VCaP (cell line): ENCODE data around the gene RALGDS.
"Not testable (repeated sequence)": the region's sequence is repeated elsewhere in the genome, so short reads cannot be mapped to it uniquely, and the experiment has no call there.

Experiments
- H3K27ac ChIP-seq: fragments of 450-650 bp; 2 replicates; pipeline ENCODE4 v1.5.1; 2017
- TF ChIP-seq, protein P1 (sequence below): fragments of 450-650 bp; conservative IDR thresholded peaks from 2 replicates; pipeline ENCODE4 v1.5.1; 2017; ENCODE audit warnings: mild to moderate bottlenecking, moderate library complexity

RALGDS gene

DNA sequence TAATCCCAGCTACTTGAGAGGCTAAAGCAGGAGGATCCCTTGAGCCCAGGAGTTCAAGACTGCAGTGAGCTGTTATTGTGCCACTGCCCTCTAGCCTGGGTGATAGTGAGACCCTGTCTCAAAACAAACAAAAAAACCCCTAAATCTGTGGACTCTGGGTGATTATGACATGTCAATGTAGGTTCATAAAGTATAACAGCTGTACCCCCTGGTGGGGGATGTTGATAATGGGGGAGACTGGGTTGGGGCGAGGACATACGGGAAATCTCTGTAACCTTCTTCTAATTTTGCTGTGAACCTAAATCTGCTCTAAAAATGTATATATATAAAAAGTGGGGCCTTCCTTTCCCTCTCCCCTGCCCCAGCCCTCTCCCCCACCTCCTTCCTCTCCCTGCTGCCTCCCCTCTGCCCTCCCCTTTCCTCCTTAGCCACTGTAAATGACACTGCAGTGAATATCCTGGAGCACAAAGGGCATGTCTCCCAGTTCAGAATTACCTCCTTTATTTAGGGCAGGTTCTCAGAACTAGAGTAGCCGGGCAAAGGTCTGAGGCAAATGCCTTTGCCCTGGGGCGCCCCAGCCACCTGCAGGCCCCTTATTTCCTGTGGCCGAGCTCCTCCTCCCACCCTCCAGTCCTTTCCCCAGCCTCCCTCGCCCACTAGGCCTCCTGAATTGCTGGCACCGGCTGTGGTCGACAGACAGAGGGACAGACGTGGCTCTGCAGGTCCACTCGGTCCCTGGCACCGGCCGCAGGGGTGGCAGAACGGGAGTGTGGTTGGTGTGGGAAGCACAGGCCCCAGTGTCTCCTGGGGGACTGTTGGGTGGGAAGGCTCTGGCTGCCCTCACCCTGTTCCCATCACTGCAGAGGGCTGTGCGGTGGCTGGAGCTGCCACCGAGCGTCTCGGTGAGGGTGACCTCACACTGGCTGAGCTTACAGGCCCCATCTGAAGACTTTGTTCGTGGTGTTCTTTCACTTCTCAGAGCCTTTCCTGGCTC lies 40.0 kb downstream of the RALGDS start:
- H3K27ac ChIP-seq = not testable (repeated sequence)

DNA sequence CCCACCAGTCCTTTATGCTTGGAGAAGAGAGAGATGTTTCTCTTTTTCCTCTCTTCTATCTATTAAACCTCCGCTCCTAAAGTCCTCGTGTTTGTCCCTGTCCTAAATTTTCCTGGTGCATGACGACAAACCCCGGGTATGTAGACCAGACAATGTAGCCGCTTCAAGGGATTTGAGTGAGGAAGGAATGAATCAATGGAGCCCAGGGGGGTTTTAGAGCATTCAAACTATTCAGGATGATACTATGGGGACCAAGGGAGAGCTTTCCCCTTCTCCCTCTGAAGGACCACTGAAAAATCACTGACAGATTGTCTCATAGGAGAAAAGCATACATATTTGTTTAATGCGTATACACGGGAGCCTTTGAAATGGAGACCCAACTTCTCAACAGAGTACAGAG lies 40.9 kb downstream of the RALGDS start:
- TF ChIP-seq, protein P1, sequence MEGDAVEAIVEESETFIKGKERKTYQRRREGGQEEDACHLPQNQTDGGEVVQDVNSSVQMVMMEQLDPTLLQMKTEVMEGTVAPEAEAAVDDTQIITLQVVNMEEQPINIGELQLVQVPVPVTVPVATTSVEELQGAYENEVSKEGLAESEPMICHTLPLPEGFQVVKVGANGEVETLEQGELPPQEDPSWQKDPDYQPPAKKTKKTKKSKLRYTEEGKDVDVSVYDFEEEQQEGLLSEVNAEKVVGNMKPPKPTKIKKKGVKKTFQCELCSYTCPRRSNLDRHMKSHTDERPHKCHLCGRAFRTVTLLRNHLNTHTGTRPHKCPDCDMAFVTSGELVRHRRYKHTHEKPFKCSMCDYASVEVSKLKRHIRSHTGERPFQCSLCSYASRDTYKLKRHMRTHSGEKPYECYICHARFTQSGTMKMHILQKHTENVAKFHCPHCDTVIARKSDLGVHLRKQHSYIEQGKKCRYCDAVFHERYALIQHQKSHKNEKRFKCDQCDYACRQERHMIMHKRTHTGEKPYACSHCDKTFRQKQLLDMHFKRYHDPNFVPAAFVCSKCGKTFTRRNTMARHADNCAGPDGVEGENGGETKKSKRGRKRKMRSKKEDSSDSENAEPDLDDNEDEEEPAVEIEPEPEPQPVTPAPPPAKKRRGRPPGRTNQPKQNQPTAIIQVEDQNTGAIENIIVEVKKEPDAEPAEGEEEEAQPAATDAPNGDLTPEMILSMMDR = no peak
- no peak overlapping the region for H3K27ac ChIP-seq

DNA sequence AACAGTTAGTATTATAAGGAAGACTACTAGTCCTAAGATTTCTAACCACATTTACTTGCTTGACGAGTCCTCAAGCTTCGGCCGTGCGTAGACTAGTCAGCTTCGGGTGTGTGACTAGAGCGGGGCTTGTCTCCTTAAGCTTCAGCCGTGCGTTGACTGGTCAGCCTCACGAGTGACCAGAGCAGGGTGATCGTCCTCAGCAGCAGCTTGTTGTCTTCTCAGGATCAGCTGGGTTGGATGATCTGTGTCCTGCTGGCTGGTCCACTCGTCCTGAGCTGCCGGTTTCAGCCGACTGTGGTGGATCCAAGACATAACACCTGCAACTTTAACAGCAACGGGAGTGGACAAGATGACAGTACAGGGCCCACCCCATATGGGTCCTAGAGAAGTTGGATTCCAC lies 42.6 kb downstream of the RALGDS start:
- no peak overlapping the region for H3K27ac ChIP-seq
- TF ChIP-seq, protein P1 = no peak

DNA sequence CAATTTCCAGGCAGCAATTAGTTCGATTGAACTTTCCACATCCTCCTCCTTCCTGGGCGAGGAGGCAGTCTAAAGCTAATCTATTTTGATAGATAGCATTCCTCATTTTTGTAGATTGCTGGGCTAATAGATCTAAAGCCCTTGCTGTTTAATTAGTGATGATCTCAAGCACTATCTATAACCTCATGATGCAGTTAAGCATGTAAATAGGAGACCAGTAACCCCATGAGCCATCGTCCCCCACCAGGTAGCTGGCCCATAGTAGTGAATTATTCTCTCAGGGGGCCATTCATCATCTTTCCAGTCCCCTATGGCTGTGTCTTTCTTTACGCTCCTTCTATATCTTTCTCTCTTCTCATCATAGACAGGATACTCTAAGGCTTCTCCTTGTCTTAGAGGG lies 44.3 kb downstream of the RALGDS start:
- TF ChIP-seq, protein P1 = no peak
- no peak overlapping the region for H3K27ac ChIP-seq

DNA sequence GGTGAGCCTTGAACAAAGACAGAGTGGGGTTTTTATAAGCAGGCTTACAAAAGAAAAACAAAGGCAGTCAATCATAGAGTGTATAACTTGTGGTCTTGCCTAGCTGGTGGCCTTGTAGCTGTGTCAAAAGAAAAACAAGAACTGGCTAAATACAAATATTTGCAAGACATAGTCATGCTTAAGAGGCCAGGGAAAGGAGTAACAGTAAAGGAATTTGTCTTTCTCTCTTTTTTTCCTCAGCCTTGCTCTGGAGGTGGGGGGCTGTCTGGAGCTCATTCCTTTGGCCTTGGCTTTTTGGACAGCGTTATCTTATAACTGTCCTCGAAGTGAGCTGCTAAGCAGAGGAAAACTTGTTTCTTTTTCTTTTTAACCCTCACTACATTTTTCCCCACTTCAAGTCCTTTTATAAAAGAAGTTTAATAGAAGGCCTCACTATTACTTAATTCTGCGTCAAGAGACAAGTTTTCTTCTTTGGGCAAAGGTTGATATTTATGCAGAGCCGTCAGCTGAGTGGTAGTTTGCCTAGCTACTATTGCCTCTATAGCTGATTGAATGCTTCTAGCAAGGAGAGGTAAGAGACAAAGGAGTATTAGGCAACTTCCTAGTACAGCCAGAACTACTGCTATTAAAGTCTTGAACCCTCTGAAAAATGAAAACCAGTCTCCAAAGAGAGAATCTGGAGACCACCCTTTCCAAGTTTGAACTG lies 45.0 kb downstream of the RALGDS start:
- TF ChIP-seq, protein P1 = no peak
- no peak overlapping the region for H3K27ac ChIP-seq

DNA sequence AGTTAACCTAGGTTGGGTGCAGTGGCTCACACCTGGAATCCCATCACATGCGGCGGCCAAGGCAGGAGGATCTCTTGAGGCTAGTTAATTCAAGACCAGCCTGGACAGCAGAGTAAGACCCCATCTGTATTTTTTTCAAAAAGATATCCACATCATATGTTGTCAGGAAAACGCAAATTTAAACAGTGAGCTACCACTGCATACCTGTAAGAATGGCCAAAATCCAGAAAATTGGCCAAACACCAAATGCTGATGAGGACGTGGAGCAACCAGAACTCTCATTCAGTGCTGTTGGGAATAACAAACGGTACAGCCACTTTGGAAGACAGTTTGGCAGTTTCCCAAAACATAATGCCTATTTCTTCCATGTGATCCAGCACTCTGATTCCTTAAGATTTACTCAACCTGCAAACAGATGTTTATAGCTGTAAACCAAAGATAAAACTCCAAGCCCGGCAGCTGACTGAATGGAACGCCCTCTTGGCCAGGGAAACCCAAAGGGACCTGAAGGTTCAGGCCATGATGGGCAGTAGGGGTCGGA lies 46.9 kb downstream of the RALGDS start:
- TF ChIP-seq, protein P1 = no peak
- H3K27ac ChIP-seq = no peak overlapping the region

DNA sequence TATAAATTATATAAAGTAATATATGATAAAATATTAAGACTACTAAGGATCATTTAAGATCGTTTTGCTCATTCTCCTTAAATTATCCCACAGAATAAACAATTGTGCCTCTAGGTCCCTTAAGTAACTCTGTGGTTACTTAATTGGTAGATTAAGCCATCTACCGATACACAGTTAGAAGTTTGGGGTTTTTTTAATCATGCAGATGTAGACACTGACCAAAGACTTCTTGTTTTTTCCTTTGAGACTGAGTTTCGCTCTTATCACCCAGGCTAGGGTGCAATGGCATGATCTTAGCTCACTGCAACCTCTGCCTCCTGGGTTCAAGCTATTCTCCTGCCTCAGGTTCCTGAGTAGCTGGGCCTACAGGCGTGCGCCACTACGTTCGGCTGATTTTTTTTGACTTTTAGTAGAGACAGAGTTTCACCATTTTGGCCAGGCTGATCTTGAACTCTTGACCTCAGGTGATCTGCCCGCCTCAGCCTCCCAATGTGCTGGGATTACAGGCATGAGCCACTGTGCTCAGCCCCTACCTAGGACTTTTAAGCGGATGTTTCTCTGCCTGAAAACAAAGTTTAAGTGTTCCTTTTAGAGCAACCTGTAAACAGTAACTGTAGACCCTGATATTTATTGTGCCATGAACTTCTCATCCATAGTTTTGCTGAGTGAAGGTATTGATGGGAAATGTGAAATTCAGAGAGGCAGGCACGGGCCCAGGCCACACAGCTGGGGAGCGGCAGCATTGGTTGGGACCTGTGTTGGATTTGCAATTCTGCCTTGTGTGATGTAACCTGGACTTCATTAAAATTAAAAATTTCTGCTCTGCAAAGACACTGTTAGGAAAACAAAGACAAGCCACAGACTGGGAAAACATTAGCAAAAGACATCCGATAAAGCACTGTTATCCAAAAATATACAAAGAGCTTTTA lies 47.7 kb downstream of the RALGDS start:
- H3K27ac ChIP-seq = no peak overlapping the region
- TF ChIP-seq, protein P1 = no peak

DNA sequence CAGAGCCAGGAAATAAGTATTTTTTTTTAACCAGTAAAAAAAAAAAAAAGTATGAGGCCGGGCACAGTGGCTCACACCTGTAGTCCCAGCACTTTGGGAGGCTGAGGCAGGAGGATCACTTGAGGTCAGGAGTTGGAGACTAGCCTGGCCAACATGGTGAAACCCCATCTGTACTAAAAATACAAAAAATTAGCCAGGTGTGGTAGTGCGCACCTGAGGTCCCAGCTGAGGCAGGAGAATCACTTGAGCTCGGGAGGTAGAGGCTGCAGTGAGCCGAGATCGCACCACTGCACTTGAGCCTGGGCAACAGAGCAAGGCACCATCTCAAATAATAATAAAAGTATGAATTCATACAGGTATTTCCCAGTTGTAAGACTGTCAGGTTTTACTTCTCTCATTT lies 48.8 kb downstream of the RALGDS start:
- not testable (repeated sequence) for H3K27ac ChIP-seq
